ENCODE measurements around the gene GSDME.

Gene GSDME

GRCh38 chr7:24685708-24686107, 71.6 kb downstream of the GSDME start:
- WGBS, 2 donors (ENCODE audit: extremely low coverage in 2 of 2, insufficient read length in 2 of 2, insufficient replicate concordance in 1 of 2): no CpG with 5 or more reads among the region's 1 CpG

DNA sequence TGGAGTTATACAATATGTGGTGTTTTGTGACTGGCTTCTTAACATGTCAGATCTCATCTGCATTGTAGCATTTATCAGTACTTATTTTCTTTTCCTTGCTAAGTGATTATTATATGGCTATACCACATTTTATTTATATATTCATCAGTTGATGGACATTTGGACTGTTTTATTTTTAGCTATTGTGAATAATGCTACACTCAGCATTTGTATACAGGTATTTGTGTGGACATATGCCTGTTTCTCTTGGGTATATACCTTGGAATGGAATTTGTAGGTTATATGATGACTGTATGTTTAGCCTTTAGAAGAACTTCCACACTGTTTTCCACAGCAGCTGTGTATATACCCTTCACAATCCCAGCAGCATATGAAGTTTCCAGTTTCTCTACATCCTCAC, 86.5 kb downstream of the GSDME start:
- H2BK15ac ChIP-seq (ENCODE audit: low read length): no peak overlapping the region
- H2BK12ac ChIP-seq (ENCODE audit: low read length): no peak overlapping the region
- H3K27ac ChIP-seq (replicated peaks; ENCODE audit: low read length): no peak overlapping the region
- no peak overlapping the region for H3K23ac ChIP-seq (ENCODE audit: low read depth, low read length, poor library complexity)
- no peaks in the 10 kb centered on the region for H3K27me3 ChIP-seq (ENCODE audit: control insufficient read depth in 3 of 3, insufficient read depth in 3 of 3, low read depth in 1 of 3, low read length in 3 of 3)
- no peak for DNase-seq (ENCODE audit: low spot score)
- no peak overlapping the region for H2BK5ac ChIP-seq (ENCODE audit: low read length)
- H3K14ac ChIP-seq (ENCODE audit: low read length): no peak overlapping the region
- no peak overlapping the region for H3K9ac ChIP-seq (ENCODE audit: low read depth, low read length, poor library complexity)
- no peak overlapping the region for H3K4ac ChIP-seq (ENCODE audit: low read length)
- no peak overlapping the region for H3K18ac ChIP-seq (ENCODE audit: low read length)
- no peaks in the 10 kb centered on the region for H3K4me1 ChIP-seq (ENCODE audit: control insufficient read depth in 2 of 2, insufficient read depth in 1 of 2, low read depth in 1 of 2, low read length in 2 of 2)
- no peak overlapping the region for H2BK120ac ChIP-seq (ENCODE audit: low read depth, low read length)
- H3K79me1 ChIP-seq (ENCODE audit: low read depth, low read length): no peaks in the 10 kb centered on the region
- H2AK5ac ChIP-seq (ENCODE audit: low read depth, low read length): no peak overlapping the region
- H4K91ac ChIP-seq (ENCODE audit: low read depth, low read length, poor library complexity): no peak overlapping the region
- H3K9me3 ChIP-seq (replicated peaks in 1 of 2; ENCODE audit: control insufficient read depth in 2 of 2, insufficient read depth in 1 of 2, low read depth in 1 of 2, low read length in 2 of 2): peaks cover 2 to 12% of the 10 kb centered on the region in 2 donors
- no peak overlapping the region for H2AFZ ChIP-seq (ENCODE audit: low read length)
- no peak overlapping the region for H4K8ac ChIP-seq (ENCODE audit: low read depth, low read length)
- H3K4me2 ChIP-seq (ENCODE audit: insufficient read depth, low read length, poor library complexity, severe bottlenecking): no peak overlapping the region
- no peak overlapping the region for H3K4me3 ChIP-seq (ENCODE audit: low read length in 2 of 2)
- no peaks in the 10 kb centered on the region for H3K36me3 ChIP-seq (replicated peaks in 1 of 2; ENCODE audit: control insufficient read depth in 2 of 2, insufficient read depth in 2 of 2, low read length in 2 of 2)

More at GRCh38 chr7:24685708-24686107, 71.6 kb downstream of the GSDME start:
- Histone ChIP-seq H3K4me1 (ENCODE audit: control insufficient read depth in 2 of 2, insufficient read depth in 1 of 2, low read depth in 1 of 2, low read length in 2 of 2) (peaks cover 0 to 7% of the 10 kb centered on the region in 2 donors), H3K4ac (ENCODE audit: low read length) (no peak overlapping the region), H3K79me1 (ENCODE audit: low read depth, low read length) (no peaks in the 10 kb centered on the region), H2AK5ac (ENCODE audit: low read depth, low read length) (no peak overlapping the region), H4K91ac (ENCODE audit: low read depth, low read length, poor library complexity) (no peak overlapping the region), H3K14ac (ENCODE audit: low read length) (no peak overlapping the region), H3K9ac (ENCODE audit: low read depth, low read length, poor library complexity) (no peak overlapping the region), H2BK120ac (ENCODE audit: low read depth, low read length) (no peak overlapping the region), H3K18ac (ENCODE audit: low read length) (no peak overlapping the region), H3K4me3 (ENCODE audit: low read length in 2 of 2) (no peak overlapping the region), H2BK5ac (ENCODE audit: low read length) (no peak overlapping the region), H2BK15ac (ENCODE audit: low read length) (no peak overlapping the region), H3K4me2 (ENCODE audit: insufficient read depth, low read length, poor library complexity, severe bottlenecking) (no peak overlapping the region), H4K8ac (ENCODE audit: low read depth, low read length) (no peak overlapping the region), H3K23ac (ENCODE audit: low read depth, low read length, poor library complexity) (no peak overlapping the region), H3K27me3 (ENCODE audit: control insufficient read depth in 3 of 3, insufficient read depth in 3 of 3, low read depth in 1 of 3, low read length in 3 of 3) (no peaks in the 10 kb centered on the region), H2AFZ (ENCODE audit: low read length) (no peak overlapping the region), H3K9me3 (replicated peaks in 1 of 2; ENCODE audit: control insufficient read depth in 2 of 2, insufficient read depth in 1 of 2, low read depth in 1 of 2, low read length in 2 of 2) (no peaks in the 10 kb centered on the region), H3K36me3 (replicated peaks in 1 of 2; ENCODE audit: control insufficient read depth in 2 of 2, insufficient read depth in 2 of 2, low read length in 2 of 2) (no peaks in the 10 kb centered on the region), H3K27ac (replicated peaks; ENCODE audit: low read length) (no peak overlapping the region), H2BK12ac (ENCODE audit: low read length) (no peak overlapping the region)
- no peak for DNase-seq (ENCODE audit: low spot score)

DNA sequence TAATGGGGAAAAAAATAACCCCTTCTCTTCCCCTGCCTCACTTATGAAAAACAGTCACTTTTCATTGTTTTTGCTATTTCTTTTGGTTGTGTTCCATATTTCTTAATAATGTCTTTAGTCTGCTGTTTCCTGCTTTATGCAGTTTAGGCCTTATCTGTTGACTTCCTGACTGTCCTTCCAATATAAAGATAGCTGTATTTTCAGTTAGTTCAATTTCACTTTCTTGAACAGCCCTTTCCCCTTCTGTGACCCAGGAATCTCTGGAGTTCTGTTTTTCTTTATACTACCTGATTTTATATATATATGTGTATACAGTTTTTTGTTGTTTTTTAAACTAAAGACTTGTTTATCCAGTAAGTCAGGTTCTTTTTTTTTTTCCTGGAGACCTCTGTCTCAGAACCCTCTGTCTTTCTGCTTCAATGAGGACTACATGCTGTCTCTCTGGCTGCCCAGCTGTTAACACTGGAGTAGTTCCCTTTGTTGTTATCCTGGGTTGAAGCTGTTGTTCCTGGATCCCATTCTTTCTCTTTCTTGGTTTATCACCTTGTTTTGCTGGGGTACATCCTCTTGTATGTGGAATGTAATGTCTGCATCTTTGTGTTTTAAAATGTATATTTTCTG, 87.2 kb downstream of the GSDME start:
- no peak overlapping the region for H2AFZ ChIP-seq (ENCODE audit: low read length)
- no peak overlapping the region for H3K4ac ChIP-seq (ENCODE audit: low read length)
- no peaks in the 10 kb centered on the region for H3K4me1 ChIP-seq (ENCODE audit: control insufficient read depth in 2 of 2, insufficient read depth in 1 of 2, low read depth in 1 of 2, low read length in 2 of 2)
- no peaks in the 10 kb centered on the region for H3K79me1 ChIP-seq (ENCODE audit: low read depth, low read length)
- H2BK15ac ChIP-seq (ENCODE audit: low read length): no peak overlapping the region
- no peak overlapping the region for H2AK5ac ChIP-seq (ENCODE audit: low read depth, low read length)
- no peaks in the 10 kb centered on the region for H3K36me3 ChIP-seq (replicated peaks in 1 of 2; ENCODE audit: control insufficient read depth in 2 of 2, insufficient read depth in 2 of 2, low read length in 2 of 2)
- no peak overlapping the region for H3K4me2 ChIP-seq (ENCODE audit: insufficient read depth, low read length, poor library complexity, severe bottlenecking)
- no peak overlapping the region for H3K14ac ChIP-seq (ENCODE audit: low read length)
- H3K27ac ChIP-seq (replicated peaks; ENCODE audit: low read length): no peak overlapping the region
- H3K4me3 ChIP-seq (ENCODE audit: low read length in 2 of 2): no peak overlapping the region
- H3K9me3 ChIP-seq (replicated peaks in 1 of 2; ENCODE audit: control insufficient read depth in 2 of 2, insufficient read depth in 1 of 2, low read depth in 1 of 2, low read length in 2 of 2): peaks cover 2 to 12% of the 10 kb centered on the region in 2 donors
- no peak overlapping the region for H2BK5ac ChIP-seq (ENCODE audit: low read length)
- no peak overlapping the region for H3K18ac ChIP-seq (ENCODE audit: low read length)
- H3K23ac ChIP-seq (ENCODE audit: low read depth, low read length, poor library complexity): no peak overlapping the region
- H2BK120ac ChIP-seq (ENCODE audit: low read depth, low read length): no peak overlapping the region
- no peak overlapping the region for H2BK12ac ChIP-seq (ENCODE audit: low read length)
- H3K27me3 ChIP-seq (ENCODE audit: control insufficient read depth in 3 of 3, insufficient read depth in 3 of 3, low read depth in 1 of 3, low read length in 3 of 3): no peaks in the 10 kb centered on the region
- DNase-seq (ENCODE audit: low spot score): no peak
- no peak overlapping the region for H4K91ac ChIP-seq (ENCODE audit: low read depth, low read length, poor library complexity)
- no peak overlapping the region for H4K8ac ChIP-seq (ENCODE audit: low read depth, low read length)
- H3K9ac ChIP-seq (ENCODE audit: low read depth, low read length, poor library complexity): no peak overlapping the region

GRCh38 chr7:24668927-24669635, 88.2 kb downstream of the GSDME start:
- Histone ChIP-seq H3K36me3 (replicated peaks in 1 of 2; ENCODE audit: control insufficient read depth in 2 of 2, insufficient read depth in 2 of 2, low read length in 2 of 2) (no peaks in the 10 kb centered on the region), H3K9ac (ENCODE audit: low read depth, low read length, poor library complexity) (no peak overlapping the region), H3K4ac (ENCODE audit: low read length) (no peak overlapping the region), H2BK15ac (ENCODE audit: low read length) (no peak overlapping the region), H3K14ac (ENCODE audit: low read length) (no peak overlapping the region), H2BK120ac (ENCODE audit: low read depth, low read length) (no peak overlapping the region), H2BK5ac (ENCODE audit: low read length) (no peak overlapping the region), H3K9me3 (replicated peaks in 1 of 2; ENCODE audit: control insufficient read depth in 2 of 2, insufficient read depth in 1 of 2, low read depth in 1 of 2, low read length in 2 of 2) (peaks cover 1 to 10% of the 10 kb centered on the region in 2 donors), H3K27ac (replicated peaks; ENCODE audit: low read length) (no peak overlapping the region), H2AFZ (ENCODE audit: low read length) (no peak overlapping the region), H4K8ac (ENCODE audit: low read depth, low read length) (no peak overlapping the region), H3K27me3 (ENCODE audit: control insufficient read depth in 3 of 3, insufficient read depth in 3 of 3, low read depth in 1 of 3, low read length in 3 of 3) (no peaks in the 10 kb centered on the region), H3K4me2 (ENCODE audit: insufficient read depth, low read length, poor library complexity, severe bottlenecking) (no peak overlapping the region), H3K4me3 (ENCODE audit: low read length in 2 of 2) (no peak overlapping the region), H4K91ac (ENCODE audit: low read depth, low read length, poor library complexity) (no peak overlapping the region), H2AK5ac (ENCODE audit: low read depth, low read length) (no peak overlapping the region), H3K4me1 (ENCODE audit: control insufficient read depth in 2 of 2, insufficient read depth in 1 of 2, low read depth in 1 of 2, low read length in 2 of 2) (no peaks in the 10 kb centered on the region), H3K23ac (ENCODE audit: low read depth, low read length, poor library complexity) (no peak overlapping the region), H3K18ac (ENCODE audit: low read length) (no peak overlapping the region), H2BK12ac (ENCODE audit: low read length) (no peak overlapping the region), H3K79me1 (ENCODE audit: low read depth, low read length) (no peaks in the 10 kb centered on the region)
- no peak for DNase-seq (ENCODE audit: low spot score)
- no CpG with 5 or more reads among the region's 3 CpGs for WGBS, 2 donors (ENCODE audit: extremely low coverage in 2 of 2, insufficient read length in 2 of 2, insufficient replicate concordance in 1 of 2)
